H1 (cell line): ENCODE results near the gene NPR2. TPM values are rescaled to one million over a fixed set of nuclear protein-coding genes. Genes with fewer than 3 reads are reported as not detected.

Experiments used
- CTCF ChIA-PET: fragments of 300-600 bp; sonication (Branson Sonifier 250); formaldehyde crosslinking; loops from one replicate; lab custom pipeline; 2021; ENCODE audit not compliant: partially characterized antibody; lab: Charles Lee
- POLR2A ChIA-PET: fragments of 300-600 bp; sonication (Branson Sonifier 250); formaldehyde crosslinking; loops from one replicate; lab custom pipeline; 2021; ENCODE audit warnings: inconsistent platforms; ENCODE audit not compliant: partially characterized antibody; lab: Charles Lee
- DNase-seq, 2 experiments: peaks; one replicate each; pipeline versions ENCODE4 v3.0.0 to v3.0.0-alpha.2; 2010 to 2022; ENCODE audit warnings: low spot score in 2 of 2, low read depth in 1 of 2, mixed read lengths in 1 of 2
- FAIRE-seq: peaks from 2 replicates; lab custom pipeline; 2011; peaks lifted over from hg19 to GRCh38; lab: Jason Lieb, UNC
- H2AFZ ChIP-seq: 2 replicates; pipeline ENCODE4 v1.8.1; 2012; ENCODE audit warnings: low read length, inconsistent platforms
- H2AK5ac ChIP-seq: 2 replicates; pipeline ENCODE4 v1.6.1; 2013; ENCODE audit warnings: low read depth, low read length
- H2BK120ac ChIP-seq: replicated peaks from 2 replicates; pipeline ENCODE3; 2013; ENCODE audit warnings: low read depth, low read length, inconsistent platforms
- H2BK12ac ChIP-seq: 2 replicates; pipeline ENCODE4 v1.6.1; 2013; ENCODE audit warnings: low read depth, low read length
- H2BK15ac ChIP-seq: 2 replicates; pipeline ENCODE4 v1.6.1; 2013; ENCODE audit warnings: low read length
- H2BK20ac ChIP-seq: 2 replicates; pipeline ENCODE4 v1.6.1; 2013; ENCODE audit warnings: low read length
- H2BK5ac ChIP-seq: 2 replicates; pipeline ENCODE4 v1.6.1; 2013; ENCODE audit warnings: low read depth, low read length
- H3K14ac ChIP-seq: 2 replicates; pipeline ENCODE4 v1.6.1; 2013; ENCODE audit warnings: inconsistent platforms; ENCODE audit not compliant: insufficient read length
- H3K18ac ChIP-seq: 2 replicates; pipeline ENCODE4 v1.6.1; 2013; ENCODE audit warnings: low read length; ENCODE audit errors: extremely low read depth
- H3K23ac ChIP-seq: 2 replicates; pipeline ENCODE4 v1.6.1; 2013; ENCODE audit warnings: inconsistent platforms; ENCODE audit not compliant: insufficient read length
- H3K23me2 ChIP-seq: 2 replicates; pipeline ENCODE4 v1.6.1; 2013; ENCODE audit warnings: low read depth, low read length
- H3K27ac ChIP-seq: 2 replicates; pipeline ENCODE4 v1.6.1; 2011; ENCODE audit warnings: low read depth, low read length, inconsistent platforms
- H3K27me3 ChIP-seq, 4 experiments: replicated peaks in 1 of 4; 1 replicate in 1 of 4; 2 replicates in 3 of 4; pipeline versions ENCODE4 v1.6.1 to v1.8.1; 2011 to 2013; ENCODE audit warnings: low read length in 3 of 4, mild to moderate bottlenecking in 3 of 4, inconsistent platforms in 2 of 4, mixed read lengths in 2 of 4, moderate library complexity in 1 of 4; ENCODE audit not compliant: control insufficient read depth in 3 of 4, insufficient read depth in 3 of 4; ENCODE audit errors: extremely low read depth in 1 of 4
- H3K36me3 ChIP-seq, 4 experiments: 2 replicates each; pipeline versions ENCODE4 v1.6.1 to v1.8.1; 2011 to 2013; ENCODE audit warnings: mild to moderate bottlenecking in 4 of 4, low read length in 3 of 4, moderate library complexity in 2 of 4, control low read depth in 1 of 4, inconsistent platforms in 1 of 4; ENCODE audit not compliant: insufficient read depth in 4 of 4, control insufficient read depth in 2 of 4
- H3K4ac ChIP-seq: replicated peaks from 2 replicates; pipeline ENCODE3; 2013; ENCODE audit warnings: low read length, low read depth, mixed read lengths, inconsistent platforms; ENCODE audit not compliant: insufficient read length
- H3K4me1 ChIP-seq, 4 experiments: replicated peaks in 1 of 4; 1 replicate in 1 of 4; 2 replicates in 3 of 4; pipeline versions ENCODE4 v1.6.1 to v1.8.1; 2011 to 2013; ENCODE audit warnings: low read length in 3 of 4, inconsistent platforms in 2 of 4, mixed read lengths in 1 of 4; ENCODE audit not compliant: insufficient read depth in 4 of 4, control insufficient read depth in 3 of 4
- H3K4me2 ChIP-seq, 2 experiments: 2 replicates each; pipeline versions ENCODE4 v1.6.1 to v1.8.1; 2011 to 2013; ENCODE audit warnings: low read depth in 2 of 2, low read length in 2 of 2, control low read depth in 1 of 2, inconsistent platforms in 1 of 2, mild to moderate bottlenecking in 1 of 2; ENCODE audit not compliant: insufficient read depth in 1 of 2
- H3K4me3 ChIP-seq, 4 experiments: fragments of 200-600, 300-600 bp in 1 of 4; sonication (generic), shearing (Covaris generic), sonication (Bioruptor Twin) in 1 of 4; 2 replicates each; pipeline versions ENCODE4 v1.5.1 to v1.8.1; 2011 to 2016; ENCODE audit warnings: low read length in 4 of 4, low read depth in 3 of 4, control low read depth in 2 of 4, inconsistent platforms in 2 of 4, mild to moderate bottlenecking in 2 of 4, mixed read lengths in 1 of 4, moderate library complexity in 1 of 4; ENCODE audit not compliant: insufficient read depth in 2 of 4; ENCODE audit errors: extremely low read depth in 1 of 4
- H3K56ac ChIP-seq: replicated peaks from 2 replicates; pipeline ENCODE3; 2013; ENCODE audit warnings: low read depth, mild to moderate bottlenecking, mixed read lengths, low read length, inconsistent platforms; ENCODE audit not compliant: insufficient read length
- H3K79me1 ChIP-seq: 2 replicates; pipeline ENCODE4 v1.6.1; 2013; ENCODE audit warnings: low read depth, low read length, control low read depth
- H3K79me2 ChIP-seq, 2 experiments: 2 replicates each; pipeline versions ENCODE4 v1.6.1 to v1.8.1; 2012 to 2013; ENCODE audit warnings: low read length in 2 of 2, mild to moderate bottlenecking in 2 of 2, inconsistent platforms in 1 of 2; ENCODE audit not compliant: insufficient read depth in 2 of 2, control insufficient read depth in 1 of 2
- H3K9ac ChIP-seq, 4 experiments: replicated peaks in 1 of 4; 1 replicate in 1 of 4; 2 replicates in 3 of 4; pipeline versions ENCODE4 v1.6.1 to v1.8.1; 2011 to 2013; ENCODE audit warnings: low read depth in 3 of 4, low read length in 3 of 4, control low read depth in 2 of 4, mild to moderate bottlenecking in 2 of 4, moderate library complexity in 2 of 4, inconsistent platforms in 1 of 4; ENCODE audit errors: extremely low read depth in 1 of 4
- H3K9me3 ChIP-seq, 2 experiments: 2 replicates each; pipeline versions ENCODE4 v1.6.1 to v1.8.1; 2012 to 2013; ENCODE audit warnings: mild to moderate bottlenecking in 2 of 2, moderate library complexity in 2 of 2, control low read depth in 1 of 2, inconsistent platforms in 1 of 2, low read depth in 1 of 2, low read length in 1 of 2, mixed read lengths in 1 of 2; ENCODE audit not compliant: insufficient read depth in 2 of 2
- H4K20me1 ChIP-seq, 2 experiments: replicated peaks in 1 of 2; 2 replicates each; pipeline versions ENCODE3 to v1.8.1; 2011 to 2013; ENCODE audit warnings: inconsistent platforms in 2 of 2, low read length in 2 of 2, mild to moderate bottlenecking in 1 of 2; ENCODE audit not compliant: insufficient read depth in 2 of 2, control insufficient read depth in 1 of 2
- H4K5ac ChIP-seq: 2 replicates; pipeline ENCODE4 v1.6.1; 2013; ENCODE audit warnings: low read length, low read depth, mixed read lengths, inconsistent platforms; ENCODE audit not compliant: insufficient read length
- H4K8ac ChIP-seq: 2 replicates; pipeline ENCODE4 v1.8.0; 2013; ENCODE audit warnings: mild to moderate bottlenecking, moderate library complexity, low read length, inconsistent platforms; ENCODE audit not compliant: insufficient read depth; ENCODE audit errors: extremely low read depth
- H4K91ac ChIP-seq: replicated peaks from 2 replicates; pipeline ENCODE3; 2013; ENCODE audit warnings: low read length, mixed read lengths, inconsistent platforms; ENCODE audit not compliant: insufficient read length
- WGBS, 2 experiments: shearing (Covaris generic) in 1 of 2; methylation state at CpG; one replicate each; pipeline versions ENCODE4 v1.1.6 to v1.1.7; 2013 to 2015; ENCODE audit warnings: low lambda C conversion rate in 2 of 2, mixed read lengths in 2 of 2, inconsistent platforms in 1 of 2, low coverage in 1 of 2, missing lambda C conversion rate in 1 of 2; ENCODE audit not compliant: insufficient replicate concordance in 2 of 2, insufficient coverage in 1 of 2, insufficient read length in 1 of 2; ENCODE audit errors: extremely low coverage in 1 of 2, missing lambda C conversion rate in 1 of 2; 5-methylcytosine and 5-hydroxymethylcytosine counted together
- polyA plus RNA-seq, 7 experiments: library from polyadenylated mRNA; depleted of rRNA in 3 of 7; stranded (reverse) in 5 of 7; unstranded in 2 of 7; fragments of >200 nt in 5 of 7; fragments of 200-250 nt in 2 of 7; gene quantifications; 1 replicate in 5 of 7; 2 replicates in 1 of 7; 4 replicates in 1 of 7; pipeline versions ENCODE4 v1.2.1 to v1.2.3, GENCODE V29; 2011 to 2013; ENCODE audit warnings: missing spikeins in 2 of 7, mixed read lengths in 2 of 7
- total RNA-seq: library from RNA; stranded (reverse); fragmentation: NEBNext Ultra II Directional; extraction: Animal tissue kit (Norgen Biotek cat#: 25700); gene quantifications from 2 replicates; pipeline ENCODE4 v1.2.1, GENCODE V29; 2021

Gene NPR2
- total and polyA plus RNA-seq, 2 of the 8 experiments (the other 6 are each of a cell fraction or from before 2014, with no cell fraction given): 11.0 to 17.0 TPM

GRCh38 chr9:35797311-35798109, 6.1 kb downstream of the NPR2 start:
- Histone ChIP-seq H3K36me3 (peaks cover 0 to 4% (median 0%) of the 10 kb centered on the region in 4 experiments; a peak in 3 of 8 replicates), H2BK12ac (no peak overlapping the region), H3K9me3 (no peaks in the 10 kb centered on the region), H3K4me3 (no peak overlapping the region), H3K4me2 (no peak overlapping the region), H3K27me3 (peaks cover 0 to 1% (median 0%) of the 10 kb centered on the region in 4 experiments; a peak in 3 of 7 replicates), H3K79me1 (no peaks in the 10 kb centered on the region), H2BK120ac (no peak overlapping the region), H4K20me1 (peaks cover 0 to 2% of the 10 kb centered on the region in 2 experiments), H3K4ac (no peak overlapping the region), H4K91ac (no peak overlapping the region), H3K23me2 (no peaks in the 10 kb centered on the region; the same call in 1 of the 2 replicates), H4K5ac (no peak overlapping the region), H4K8ac (no peak overlapping the region), H2BK15ac (no peak overlapping the region), H3K56ac (no peak overlapping the region), H3K4me1 (peaks cover 0 to 1% (median 0%) of the 10 kb centered on the region in 4 experiments; a peak in 1 of 7 replicates), H2AK5ac (no peak overlapping the region), H3K79me2 (no peaks in the 10 kb centered on the region), H2BK5ac (no peak overlapping the region), H3K9ac (no peak overlapping the region), H3K27ac (no peak overlapping the region), H3K14ac (no peak overlapping the region), H2AFZ (no peak overlapping the region), H2BK20ac (no peak overlapping the region), H3K18ac (no peak overlapping the region), H3K23ac (no peak overlapping the region)
- no peak for DNase-seq
- WGBS, 2 experiments: 92% methylated on average over 6 of the region's 6 CpGs; no CpG with 5 or more reads in 1 of the 2 experiments
- no peak for FAIRE-seq
- ChIA-PET POLR2A (no interaction called here), CTCF (interaction anchor here (0.9 to 4.8 kb wide), 6 partner anchors 7 to 148 kb away, joined by 3 to 18 read pairs (median 8); partner anchors contain the start of genes HINT2 and SPAG8)
